ENCODE results near the gene SLC13A2. TPM values are rescaled to one million over a fixed set of nuclear protein-coding genes. Genes with fewer than 3 reads are reported as not detected.
"Not testable (repeated sequence)": the region's sequence is repeated elsewhere in the genome, so short reads cannot be mapped to it uniquely, and the experiment has no call there.

SLC13A2 gene, protein sequence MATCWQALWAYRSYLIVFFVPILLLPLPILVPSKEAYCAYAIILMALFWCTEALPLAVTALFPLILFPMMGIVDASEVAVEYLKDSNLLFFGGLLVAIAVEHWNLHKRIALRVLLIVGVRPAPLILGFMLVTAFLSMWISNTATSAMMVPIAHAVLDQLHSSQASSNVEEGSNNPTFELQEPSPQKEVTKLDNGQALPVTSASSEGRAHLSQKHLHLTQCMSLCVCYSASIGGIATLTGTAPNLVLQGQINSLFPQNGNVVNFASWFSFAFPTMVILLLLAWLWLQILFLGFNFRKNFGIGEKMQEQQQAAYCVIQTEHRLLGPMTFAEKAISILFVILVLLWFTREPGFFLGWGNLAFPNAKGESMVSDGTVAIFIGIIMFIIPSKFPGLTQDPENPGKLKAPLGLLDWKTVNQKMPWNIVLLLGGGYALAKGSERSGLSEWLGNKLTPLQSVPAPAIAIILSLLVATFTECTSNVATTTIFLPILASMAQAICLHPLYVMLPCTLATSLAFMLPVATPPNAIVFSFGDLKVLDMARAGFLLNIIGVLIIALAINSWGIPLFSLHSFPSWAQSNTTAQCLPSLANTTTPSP
- 1 to 10 TPM in 1 of 2 donors, not detected in 1; 1.8 TPM for total RNA-seq

DNA sequence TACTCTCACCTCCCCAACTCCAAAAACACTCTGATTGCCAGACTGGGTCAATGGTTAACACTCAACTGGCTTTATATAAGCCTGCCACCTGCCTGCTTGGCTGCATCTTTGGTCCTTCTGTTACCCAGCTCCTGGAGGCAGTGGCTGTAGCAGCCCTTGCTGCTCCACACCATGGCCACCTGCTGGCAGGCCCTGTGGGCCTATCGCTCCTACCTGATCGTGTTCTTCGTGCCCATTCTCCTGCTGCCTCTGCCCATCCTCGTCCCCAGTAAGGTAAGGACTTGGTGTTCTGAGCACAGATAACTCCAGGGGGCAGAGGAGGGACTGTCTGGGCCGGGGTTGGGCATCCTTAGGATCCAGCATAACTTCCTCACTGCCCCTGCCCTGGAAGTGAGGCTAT lies at the start of gene SLC13A2:
TSS of gene SLC13A2 (plus strand) at position 103 of the 400 bp plus-strand sequence. CDS start at position 172, 69 bp downstream.
- Histone ChIP-seq H3K4me1 (peaks cover 8% of the 10 kb centered on the region), H3K36me3 (replicated peaks in 1 of 2; ENCODE audit: insufficient read depth in 1 of 2, low read depth in 2 of 2) (no peaks in the 10 kb centered on the region), H3K27me3 (no peaks in the 10 kb centered on the region), H3K27ac (no peak within 1 kb of the TSS), H3K9me3 (no peaks in the 10 kb centered on the region), H3K4me3 (no peak within 1 kb of the TSS)
- WGBS, 2 donors: 70 to 84% methylated on average over 5 of the region's 5 CpGs
- DNase-seq: peak in 3 of 4 donors; percentile 13 to 47 (median 44)
- intact Hi-C loops (cut with DNase I): no loop called here
- ATAC-seq: peak; percentile 64
- TF ChIP-seq POLR2A (IDR thresholded peaks at IDR 0.05): no peak
- TF ChIP-seq, protein P1, sequence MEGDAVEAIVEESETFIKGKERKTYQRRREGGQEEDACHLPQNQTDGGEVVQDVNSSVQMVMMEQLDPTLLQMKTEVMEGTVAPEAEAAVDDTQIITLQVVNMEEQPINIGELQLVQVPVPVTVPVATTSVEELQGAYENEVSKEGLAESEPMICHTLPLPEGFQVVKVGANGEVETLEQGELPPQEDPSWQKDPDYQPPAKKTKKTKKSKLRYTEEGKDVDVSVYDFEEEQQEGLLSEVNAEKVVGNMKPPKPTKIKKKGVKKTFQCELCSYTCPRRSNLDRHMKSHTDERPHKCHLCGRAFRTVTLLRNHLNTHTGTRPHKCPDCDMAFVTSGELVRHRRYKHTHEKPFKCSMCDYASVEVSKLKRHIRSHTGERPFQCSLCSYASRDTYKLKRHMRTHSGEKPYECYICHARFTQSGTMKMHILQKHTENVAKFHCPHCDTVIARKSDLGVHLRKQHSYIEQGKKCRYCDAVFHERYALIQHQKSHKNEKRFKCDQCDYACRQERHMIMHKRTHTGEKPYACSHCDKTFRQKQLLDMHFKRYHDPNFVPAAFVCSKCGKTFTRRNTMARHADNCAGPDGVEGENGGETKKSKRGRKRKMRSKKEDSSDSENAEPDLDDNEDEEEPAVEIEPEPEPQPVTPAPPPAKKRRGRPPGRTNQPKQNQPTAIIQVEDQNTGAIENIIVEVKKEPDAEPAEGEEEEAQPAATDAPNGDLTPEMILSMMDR (IDR thresholded peaks at IDR 0.05): peak in 3 of 7 experiments; percentile 11 to 35 (median 17)

DNA sequence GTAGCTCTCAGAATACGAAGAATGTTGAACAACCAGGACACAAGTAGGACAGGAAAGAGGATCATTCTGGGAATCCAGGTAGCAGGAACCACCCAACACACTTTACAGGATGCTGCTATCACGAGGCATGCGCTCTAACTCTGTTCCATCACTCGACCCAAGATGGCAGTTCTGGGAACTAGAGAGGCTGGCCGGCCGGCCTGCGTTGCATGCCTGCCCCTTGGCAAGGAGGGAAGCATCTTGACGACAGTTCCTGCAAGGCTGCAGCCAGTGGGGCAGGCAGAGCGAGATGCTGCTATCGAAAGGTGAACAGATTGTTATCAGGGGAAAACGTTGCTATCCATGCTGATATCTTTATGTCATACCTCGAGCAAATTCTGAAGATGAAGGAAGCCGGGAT lies 48.2 kb upstream of the SLC13A2 start:
- Histone ChIP-seq H3K27me3 (no peaks in the 10 kb centered on the region), H3K27ac (no peak overlapping the region), H3K4me1 (peaks cover 6% of the 10 kb centered on the region), H3K36me3 (replicated peaks in 1 of 2; ENCODE audit: insufficient read depth in 1 of 2, low read depth in 2 of 2) (no peaks in the 10 kb centered on the region), H3K4me3 (no peak overlapping the region), H3K9me3 (no peaks in the 10 kb centered on the region)
- no peak for DNase-seq
- intact Hi-C loops (cut with DNase I): no loop called here
- 80 to 81% methylated on average over 13 of the region's 13 CpGs for WGBS, 2 donors
- TF ChIP-seq, protein P1 (IDR thresholded peaks at IDR 0.05): no peak
- no peak for TF ChIP-seq POLR2A (IDR thresholded peaks at IDR 0.05)
- no peak for ATAC-seq

DNA sequence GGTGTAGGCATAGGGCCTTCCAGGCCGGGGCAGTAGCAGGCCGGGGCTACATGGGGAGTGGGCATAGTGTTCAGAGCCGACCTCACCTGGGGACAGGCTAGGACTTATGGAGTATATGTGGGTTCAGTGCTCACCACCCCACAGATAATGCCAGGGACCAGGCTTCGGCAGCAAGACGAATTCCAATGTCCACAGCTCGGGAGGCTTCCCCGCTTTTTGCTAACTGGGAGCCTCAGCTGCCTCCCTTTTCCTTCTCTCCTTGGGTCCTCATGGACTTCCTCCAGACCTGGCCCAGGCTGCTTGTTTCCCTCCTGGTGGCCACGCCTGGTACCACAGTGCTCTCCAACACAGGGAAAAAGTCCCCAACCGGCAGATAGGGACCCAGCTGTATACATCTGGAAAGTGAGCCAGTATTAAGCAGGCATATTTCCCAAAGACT lies 47.3 kb upstream of the SLC13A2 start:
- no peak overlapping the region for H3K27ac ChIP-seq
- ATAC-seq (no peak), DNase-seq (peak in 2 of 4 donors; percentile 16 to 45)
- 83% methylated on average over 8 to 9 of the region's 9 CpGs for WGBS, 2 donors
- no peaks in the 10 kb centered on the region for H3K27me3 ChIP-seq
- peaks cover 6% of the 10 kb centered on the region for H3K4me1 ChIP-seq
- intact Hi-C loops (cut with DNase I): no loop called here
- no peaks in the 10 kb centered on the region for H3K36me3 ChIP-seq (replicated peaks in 1 of 2; ENCODE audit: insufficient read depth in 1 of 2, low read depth in 2 of 2)
- TF ChIP-seq POLR2A (IDR thresholded peaks at IDR 0.05): no peak
- TF ChIP-seq, protein P1 (IDR thresholded peaks at IDR 0.05): peak in 4 of 7 experiments; percentile 10 to 36 (median 25)
- H3K4me3 ChIP-seq: no peak overlapping the region
- no peaks in the 10 kb centered on the region for H3K9me3 ChIP-seq

DNA sequence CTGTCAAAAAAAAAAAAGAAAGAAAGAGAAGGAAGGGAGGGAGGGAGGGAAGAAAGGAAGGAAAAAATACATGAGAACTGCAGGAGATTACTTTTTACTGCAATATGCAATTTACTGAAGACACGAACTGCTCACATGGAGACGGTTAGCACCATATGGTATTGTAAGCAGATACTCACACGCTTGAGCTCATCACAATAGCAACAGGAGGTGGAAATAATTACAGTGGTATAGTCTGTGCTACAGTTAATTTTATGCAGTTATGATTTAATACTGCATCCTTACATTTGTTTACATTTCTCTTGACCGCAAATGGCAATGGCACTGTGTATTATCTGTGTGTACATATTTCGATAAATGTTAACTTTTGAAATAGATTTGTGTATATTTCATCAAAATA lies 46.1 kb upstream of the SLC13A2 start:
- no peak overlapping the region for H3K27ac ChIP-seq
- ATAC-seq (no peak), DNase-seq (no peak)
- peaks cover 6% of the 10 kb centered on the region for H3K4me1 ChIP-seq
- TF ChIP-seq, protein P1 (IDR thresholded peaks at IDR 0.05): no peak
- no peak for TF ChIP-seq POLR2A (IDR thresholded peaks at IDR 0.05)
- H3K4me3 ChIP-seq: no peak overlapping the region
- no peaks in the 10 kb centered on the region for H3K36me3 ChIP-seq (replicated peaks in 1 of 2; ENCODE audit: insufficient read depth in 1 of 2, low read depth in 2 of 2)
- WGBS, 2 donors: 67 to 74% methylated on average over 5 of the region's 5 CpGs
- H3K27me3 ChIP-seq: no peaks in the 10 kb centered on the region
- no peaks in the 10 kb centered on the region for H3K9me3 ChIP-seq
- intact Hi-C loops (cut with DNase I): no loop called here

DNA sequence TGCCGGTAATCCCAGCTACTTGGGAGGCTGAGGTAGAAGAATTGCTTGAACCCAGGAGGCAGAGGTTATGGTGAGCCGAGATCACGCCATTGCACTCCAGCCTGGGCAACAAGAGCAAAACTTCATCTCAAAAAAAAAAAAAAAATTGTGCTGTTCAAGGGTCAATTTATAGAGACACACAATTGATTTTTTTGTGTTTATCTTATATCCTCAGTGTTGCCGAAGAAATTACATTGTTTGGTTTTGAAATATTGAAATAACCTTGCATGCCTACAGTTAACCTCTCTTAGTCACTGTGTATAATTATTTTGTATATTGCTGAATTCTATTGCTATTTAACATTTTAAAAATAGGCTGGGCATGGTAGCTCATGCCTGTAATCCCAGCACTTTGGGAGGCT lies 45.5 kb upstream of the SLC13A2 start:
- 64 to 77% methylated on average over 4 of the region's 4 CpGs for WGBS, 2 donors
- H3K9me3 ChIP-seq; H3K27me3 ChIP-seq; ATAC-seq; intact Hi-C loops (cut with DNase I); H3K27ac ChIP-seq; H3K4me3 ChIP-seq; H3K4me1 ChIP-seq; DNase-seq; H3K36me3 ChIP-seq (replicated peaks in 1 of 2; ENCODE audit: insufficient read depth in 1 of 2, low read depth in 2 of 2): not testable (repeated sequence)

Measured in body of pancreas (tissue), 4 donors.